Stimulated activated CD8-positive, alpha-beta memory T cell treated with anti-CD3 and anti-CD28 coated beads, Interleukin-15, amount 100 ng/mL, for 24 hours (primary cell): ENCODE results near the gene SRCAP.

Experiments
- DNase-seq: peaks from one replicate; pipeline ENCODE4 v3.0.0-alpha.2; 2020; ENCODE audit warnings: low read depth

SRCAP gene

GRCh38 chr16:30698816-30699614, at the start of gene SRCAP:
SRCAP (plus strand) TSS chr16:30699171; CDS start chr16:30700825, 1,654 bp downstream.
- peak; percentile 77 for DNase-seq

- DNase-seq: peak; percentile 20
These were observed 49.1 kb upstream of the SRCAP start for GRCh38 chr16:30649725-30650368.

GRCh38 chr16:30650369-30651123, 48.4 kb upstream of the SRCAP start, which contains the start of gene PRR14:
PRR14 (plus strand) TSS chr16:30650960; CDS start chr16:30651646, 686 bp downstream.
- DNase-seq: peak; percentile 85

GRCh38 chr16:30651124-30652004, 47.6 kb upstream of the SRCAP start:
- peak; percentile 64 for DNase-seq

- no peak for DNase-seq
These were observed 47.0 kb upstream of the SRCAP start for GRCh38 chr16:30652005-30652296.

- DNase-seq: no peak
These were observed 46.3 kb upstream of the SRCAP start for GRCh38 chr16:30652718-30653117.

- DNase-seq: no peak
These were observed 44.1 kb upstream of the SRCAP start for GRCh38 chr16:30654856-30655255.

- DNase-seq: no peak
These were observed 43.1 kb upstream of the SRCAP start for GRCh38 chr16:30655815-30656347.

- no peak for DNase-seq
These were observed 42.6 kb upstream of the SRCAP start for GRCh38 chr16:30656388-30656787.

- DNase-seq: no peak
These were observed 41.8 kb upstream of the SRCAP start for GRCh38 chr16:30656974-30657865.

- peak; percentile 97 for DNase-seq
These were observed 40.9 kb upstream of the SRCAP start, which contains the start of gene FBRS for GRCh38 chr16:30657866-30658730. FBRS (plus strand) TSS chr16:30658431; CDS start chr16:30659519, 1,088 bp downstream.

GRCh38 chr16:30658731-30659506, 40.1 kb upstream of the SRCAP start:
- DNase-seq: peak; percentile 43

- peak; percentile 31 for DNase-seq
These were observed 39.2 kb upstream of the SRCAP start for GRCh38 chr16:30659507-30660423.

GRCh38 chr16:30660424-30661261, 38.3 kb upstream of the SRCAP start:
- no peak for DNase-seq

GRCh38 chr16:30662449-30662848, 36.5 kb upstream of the SRCAP start:
- DNase-seq: no peak

- no peak for DNase-seq
These were observed 35.9 kb upstream of the SRCAP start for GRCh38 chr16:30663038-30663437.

GRCh38 chr16:30663820-30664219, 35.2 kb upstream of the SRCAP start:
- DNase-seq: no peak
